ENCODE results near the gene AMH. TPM values are rescaled to one million over a fixed set of nuclear protein-coding genes. Genes with fewer than 3 reads are reported as not detected.
"Not testable (repeated sequence)": the region's sequence is repeated elsewhere in the genome, so short reads cannot be mapped to it uniquely, and the experiment has no call there.

AMH gene
- 1 to 10 TPM in 2 of 4 donors, under 1 TPM in 1, not detected in 1; 0.95 to 4.7 (median 1.6) TPM for total RNA-seq

DNA sequence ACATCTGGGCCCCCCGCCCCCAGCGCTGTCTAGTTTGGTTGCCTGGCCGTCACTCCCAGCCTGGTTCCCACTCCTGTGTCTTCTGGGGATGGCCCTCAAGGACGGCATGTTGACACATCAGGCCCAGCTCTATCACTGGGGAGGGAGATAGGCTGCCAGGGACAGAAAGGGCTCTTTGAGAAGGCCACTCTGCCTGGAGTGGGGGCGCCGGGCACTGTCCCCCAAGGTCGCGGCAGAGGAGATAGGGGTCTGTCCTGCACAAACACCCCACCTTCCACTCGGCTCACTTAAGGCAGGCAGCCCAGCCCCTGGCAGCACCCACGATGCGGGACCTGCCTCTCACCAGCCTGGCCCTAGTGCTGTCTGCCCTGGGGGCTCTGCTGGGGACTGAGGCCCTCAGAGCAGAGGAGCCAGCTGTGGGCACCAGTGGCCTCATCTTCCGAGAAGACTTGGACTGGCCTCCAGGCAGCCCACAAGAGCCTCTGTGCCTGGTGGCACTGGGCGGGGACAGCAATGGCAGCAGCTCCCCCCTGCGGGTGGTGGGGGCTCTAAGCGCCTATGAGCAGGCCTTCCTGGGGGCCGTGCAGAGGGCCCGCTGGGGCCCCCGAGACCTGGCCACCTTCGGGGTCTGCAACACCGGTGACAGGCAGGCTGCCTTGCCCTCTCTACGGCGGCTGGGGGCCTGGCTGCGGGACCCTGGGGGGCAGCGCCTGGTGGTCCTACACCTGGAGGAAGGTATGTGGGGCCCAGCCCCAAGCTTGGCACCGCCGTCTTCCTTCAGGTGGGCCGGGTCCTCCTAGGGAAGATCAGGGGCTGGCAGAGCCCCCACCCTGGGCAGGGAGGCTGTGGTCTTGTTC, at the start of gene AMH:
Gene AMH (plus strand): TSS at position 314 of the 857 bp plus-strand sequence. CDS start 10 bp downstream, at position 324.
- H3K27me3 ChIP-seq: peaks cover 0 to 43% of the 10 kb centered on the region in 2 donors
- H3K27ac ChIP-seq: no peak within 1 kb of the TSS
- H3K9me3 ChIP-seq: no peaks in the 10 kb centered on the region
- no peak for DNase-seq
- TF ChIP-seq POLR2A (IDR thresholded peaks at IDR 0.05): no peak
- TF ChIP-seq, protein P1, sequence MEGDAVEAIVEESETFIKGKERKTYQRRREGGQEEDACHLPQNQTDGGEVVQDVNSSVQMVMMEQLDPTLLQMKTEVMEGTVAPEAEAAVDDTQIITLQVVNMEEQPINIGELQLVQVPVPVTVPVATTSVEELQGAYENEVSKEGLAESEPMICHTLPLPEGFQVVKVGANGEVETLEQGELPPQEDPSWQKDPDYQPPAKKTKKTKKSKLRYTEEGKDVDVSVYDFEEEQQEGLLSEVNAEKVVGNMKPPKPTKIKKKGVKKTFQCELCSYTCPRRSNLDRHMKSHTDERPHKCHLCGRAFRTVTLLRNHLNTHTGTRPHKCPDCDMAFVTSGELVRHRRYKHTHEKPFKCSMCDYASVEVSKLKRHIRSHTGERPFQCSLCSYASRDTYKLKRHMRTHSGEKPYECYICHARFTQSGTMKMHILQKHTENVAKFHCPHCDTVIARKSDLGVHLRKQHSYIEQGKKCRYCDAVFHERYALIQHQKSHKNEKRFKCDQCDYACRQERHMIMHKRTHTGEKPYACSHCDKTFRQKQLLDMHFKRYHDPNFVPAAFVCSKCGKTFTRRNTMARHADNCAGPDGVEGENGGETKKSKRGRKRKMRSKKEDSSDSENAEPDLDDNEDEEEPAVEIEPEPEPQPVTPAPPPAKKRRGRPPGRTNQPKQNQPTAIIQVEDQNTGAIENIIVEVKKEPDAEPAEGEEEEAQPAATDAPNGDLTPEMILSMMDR (IDR thresholded peaks at IDR 0.05): no peak
- H3K36me3 ChIP-seq: peaks cover 0 to 47% (median 0%) of the 10 kb centered on the region in 3 donors
- peaks cover under 1 to 46% (median 26%) of the 10 kb centered on the region in 4 donors for H3K4me1 ChIP-seq
- H3K4me3 ChIP-seq: no peak within 1 kb of the TSS

DNA sequence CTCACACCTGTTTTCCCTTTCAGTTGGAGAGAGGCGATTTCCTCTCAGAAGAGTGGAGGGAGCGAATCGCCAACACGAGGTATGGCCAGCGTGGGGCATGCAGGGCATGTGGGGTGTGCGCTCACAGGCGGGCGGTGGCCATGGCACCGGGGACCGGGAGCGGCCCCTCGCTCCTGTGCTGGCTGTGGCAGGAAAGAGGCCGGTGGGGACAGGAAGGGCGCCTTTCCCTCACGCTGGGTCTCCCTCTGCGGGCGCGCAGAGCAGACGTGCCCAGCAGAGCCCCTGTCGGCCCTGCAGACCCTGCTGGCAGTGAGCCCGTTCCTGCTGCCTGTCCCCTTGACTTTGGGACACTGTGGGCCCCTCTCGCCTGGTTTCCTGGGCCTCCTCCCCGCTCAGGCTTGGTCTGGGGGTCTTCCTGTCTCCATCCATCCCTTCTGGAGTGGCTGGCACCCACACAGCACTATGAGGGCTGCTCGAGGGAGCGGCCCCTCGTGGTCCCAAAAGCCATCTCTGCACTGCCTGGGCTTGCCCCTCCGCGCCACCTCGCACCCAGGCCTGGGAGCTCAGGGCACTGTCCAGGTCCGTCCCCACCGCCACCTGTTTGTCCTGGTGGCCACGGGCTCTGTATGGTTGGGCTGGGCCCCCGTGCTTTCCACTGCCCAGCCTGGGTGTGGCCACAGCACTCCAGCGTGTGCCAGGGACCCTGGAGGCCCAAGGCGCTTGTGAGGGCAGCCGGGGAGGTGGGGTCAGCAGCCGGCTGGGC, 49.1 kb upstream of the AMH start:
- peaks cover 0 to 65% (median 0%) of the 10 kb centered on the region in 3 donors for H3K36me3 ChIP-seq
- H3K27ac ChIP-seq: no peak overlapping the region
- H3K27me3 ChIP-seq: no peaks in the 10 kb centered on the region
- H3K4me3 ChIP-seq: no peak overlapping the region
- DNase-seq: no peak
- H3K9me3 ChIP-seq: no peaks in the 10 kb centered on the region
- H3K4me1 ChIP-seq: no peaks in the 10 kb centered on the region
- no peak for TF ChIP-seq POLR2A (IDR thresholded peaks at IDR 0.05)
- TF ChIP-seq, protein P1 (IDR thresholded peaks at IDR 0.05): no peak

- not testable (repeated sequence) for H3K27ac ChIP-seq, H3K4me1 ChIP-seq, DNase-seq, H3K4me3 ChIP-seq, H3K27me3 ChIP-seq, H3K9me3 ChIP-seq
- peaks cover 0 to 61% (median 0%) of the 10 kb centered on the region in 3 donors for H3K36me3 ChIP-seq
These were observed 48.4 kb upstream of the AMH start for GRCh38 chr19:2200624-2201294.

GRCh38 chr19:2201473-2202148, 47.5 kb upstream of the AMH start:
- TF ChIP-seq, protein P1 (IDR thresholded peaks at IDR 0.05): no peak
- TF ChIP-seq POLR2A (IDR thresholded peaks at IDR 0.05): no peak
- Histone ChIP-seq H3K4me3 (no peak overlapping the region), H3K36me3 (peaks cover 0 to 55% (median 0%) of the 10 kb centered on the region in 3 donors), H3K9me3 (no peaks in the 10 kb centered on the region), H3K4me1 (no peaks in the 10 kb centered on the region), H3K27me3 (no peaks in the 10 kb centered on the region), H3K27ac (no peak overlapping the region)
- no peak for DNase-seq

- Histone ChIP-seq H3K9me3 (no peaks in the 10 kb centered on the region), H3K36me3 (peaks cover 0 to 54% (median 0%) of the 10 kb centered on the region in 3 donors), H3K27me3 (no peaks in the 10 kb centered on the region), H3K4me3 (no peak overlapping the region), H3K4me1 (no peaks in the 10 kb centered on the region), H3K27ac (no peak overlapping the region)
- DNase-seq: no peak
- TF ChIP-seq POLR2A (IDR thresholded peaks at IDR 0.05): no peak
- TF ChIP-seq, protein P1 (IDR thresholded peaks at IDR 0.05): no peak
These were observed 46.8 kb upstream of the AMH start for GRCh38 chr19:2202366-2202765.

Data from Peyer's patch (tissue), 4 donors.